Activated T-helper 1 cell treated with anti-CD3 and anti-CD28 coated beads, Interleukin-2, amount 50 U/mL, for 16 hours (primary cell): ENCODE results near the gene LRRC8E.
"Not testable (repeated sequence)": the region's sequence is repeated elsewhere in the genome, so short reads cannot be mapped to it uniquely, and the experiment has no call there.

Experiments used
- DNase-seq, 2 donors: peaks; one replicate each; pipeline ENCODE4 v3.0.0-alpha.2; 2020; ENCODE audit warnings: low read depth in 1 of 2, low spot score in 1 of 2

The LRRC8E gene

GRCh38 chr19:7883796-7884570, 4.3 kb upstream of the LRRC8E start:
- DNase-seq, result no peak

GRCh38 chr19:7885818-7886217, 2.5 kb upstream of the LRRC8E start:
- DNase-seq, result no peak

DNA sequence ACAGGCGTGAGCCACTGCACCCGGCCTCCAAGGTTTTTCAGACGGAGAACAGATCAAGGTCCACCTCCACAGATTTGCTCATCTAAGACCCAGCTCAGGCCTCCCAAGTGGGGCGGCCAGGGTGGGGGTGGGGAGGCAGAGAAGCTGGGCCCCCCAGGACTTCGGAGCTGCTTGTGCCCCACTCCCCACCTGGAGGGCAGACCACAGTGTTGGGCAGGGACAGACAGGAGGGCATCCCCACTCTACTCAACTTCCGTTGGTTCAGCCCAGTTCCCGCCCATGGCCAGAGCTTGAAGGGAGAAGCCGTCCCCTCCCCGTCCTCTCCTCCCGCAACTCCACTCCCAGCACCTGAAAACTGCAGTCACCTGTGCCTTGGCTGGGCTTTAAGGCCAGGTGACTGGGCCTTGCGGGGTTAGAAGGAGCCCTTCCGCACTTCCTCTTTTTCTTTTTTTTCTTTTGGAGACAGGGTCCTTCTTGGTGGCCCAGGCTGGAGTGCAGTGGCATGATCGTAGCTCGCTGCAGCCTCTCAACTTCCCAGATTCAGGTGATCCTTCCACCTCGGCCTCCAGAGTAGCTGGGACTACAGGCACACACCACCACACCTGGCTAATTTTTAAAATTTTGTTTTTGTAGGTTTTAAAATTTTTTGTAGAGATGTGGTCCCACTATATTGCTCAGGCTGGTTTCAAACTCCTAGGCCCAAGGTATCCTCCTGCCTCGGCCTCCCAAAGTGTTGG, 734 bp upstream of the LRRC8E start:
- DNase-seq, result no peak

DNA sequence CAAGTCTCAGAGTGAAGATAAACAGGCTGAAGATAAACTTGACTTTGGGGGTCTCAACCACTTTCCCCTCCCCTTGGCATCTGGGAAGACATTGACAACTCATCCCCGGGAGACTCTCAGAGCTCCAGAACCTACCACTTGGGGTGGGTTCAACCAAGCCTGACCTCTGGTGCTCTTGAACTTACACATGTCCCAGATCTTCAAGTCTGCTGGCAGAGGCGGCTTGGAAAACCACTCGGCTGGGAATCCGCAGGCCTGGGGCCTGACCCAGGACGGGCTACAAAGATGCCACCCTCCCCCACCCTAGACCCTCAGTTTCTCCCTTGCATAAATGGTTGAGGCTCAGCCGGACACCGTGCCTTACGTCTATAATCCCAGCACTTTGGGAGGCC, 512 bp downstream of the LRRC8E start:
- no peak for DNase-seq

DNA sequence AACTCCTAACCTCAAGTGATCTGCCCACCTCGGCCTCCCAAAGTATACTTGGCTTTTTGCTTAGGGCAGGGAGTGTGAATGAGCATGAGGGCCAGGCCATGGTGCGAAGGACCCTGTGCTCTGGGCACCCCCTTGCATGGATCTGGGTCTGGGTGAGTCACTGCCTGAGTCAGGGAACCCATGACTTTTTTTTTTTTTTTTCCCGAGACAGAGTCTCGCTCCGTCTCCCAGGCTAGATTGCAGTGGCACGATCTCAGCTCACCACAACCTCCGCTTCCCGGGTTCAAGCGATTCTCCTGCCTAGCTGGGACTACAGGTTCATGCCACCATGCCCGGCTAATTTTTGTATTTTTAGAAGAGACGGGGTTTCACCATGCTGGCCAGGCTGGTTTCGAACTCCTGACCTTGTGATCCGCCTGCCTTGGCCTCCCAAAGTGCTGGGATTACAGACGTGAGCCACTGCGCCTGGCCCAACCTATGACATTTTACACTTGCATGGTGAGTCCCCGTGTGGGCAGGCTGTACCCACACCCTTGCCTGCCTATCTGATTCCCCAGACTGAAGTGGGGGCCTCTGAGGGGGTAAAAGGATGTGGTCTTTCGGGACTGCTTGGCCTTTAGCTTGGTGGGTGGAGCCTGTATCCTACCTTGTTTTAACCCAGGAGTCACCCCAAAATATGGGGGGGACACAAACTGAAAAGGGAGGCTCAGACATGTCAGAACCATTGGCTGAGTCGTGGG, 5.2 kb downstream of the LRRC8E start:
- DNase-seq, result not testable (repeated sequence)

- no peak for DNase-seq
Measured at GRCh38 chr19:7894612-7895309, 6.5 kb downstream of the LRRC8E start.

- DNase-seq, result no peak
Measured at GRCh38 chr19:7895565-7895964, 7.3 kb downstream of the LRRC8E start.

GRCh38 chr19:7897292-7897691, 9.0 kb downstream of the LRRC8E start:
- DNase-seq, result no peak

DNA sequence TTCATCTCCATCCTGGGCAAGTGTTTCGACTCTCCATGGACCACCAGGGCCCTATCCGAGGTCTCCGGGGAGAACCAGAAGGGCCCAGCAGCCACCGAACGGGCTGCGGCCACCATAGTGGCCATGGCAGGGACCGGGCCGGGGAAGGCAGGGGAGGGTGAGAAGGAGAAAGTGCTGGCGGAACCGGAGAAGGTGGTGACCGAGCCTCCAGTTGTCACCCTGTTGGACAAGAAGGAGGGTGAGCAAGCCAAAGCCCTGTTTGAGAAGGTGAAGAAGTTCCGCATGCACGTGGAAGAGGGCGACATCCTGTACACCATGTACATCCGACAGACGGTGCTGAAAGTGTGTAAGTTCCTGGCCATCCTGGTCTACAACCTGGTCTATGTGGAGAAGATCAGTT, 10.7 kb downstream of the LRRC8E start:
- DNase-seq, result no peak

- no peak for DNase-seq
Measured at GRCh38 chr19:7899751-7900378, 11.6 kb downstream of the LRRC8E start.

- DNase-seq, result no peak
Measured at GRCh38 chr19:7900401-7900870, 12.1 kb downstream of the LRRC8E start.

DNA sequence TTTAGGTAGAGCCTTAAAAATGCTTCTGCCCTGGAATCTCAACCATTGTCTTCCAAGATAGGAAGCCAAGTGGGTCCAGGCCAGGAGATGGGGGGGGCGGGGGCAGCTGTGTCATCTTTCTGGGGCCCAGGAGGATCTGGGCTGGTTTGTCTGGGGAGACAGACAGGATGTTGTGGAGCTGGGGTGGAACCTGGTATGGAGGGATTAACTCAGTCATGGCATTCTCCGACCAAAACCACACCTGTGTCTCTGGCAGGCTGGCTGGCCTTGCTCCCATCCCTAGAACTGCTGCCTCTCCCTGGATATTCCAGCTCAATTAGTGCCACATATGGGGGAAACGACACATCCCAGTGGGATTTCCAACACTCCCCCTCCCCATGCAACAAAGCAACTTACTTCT, 12.6 kb downstream of the LRRC8E start:
- no peak for DNase-seq

- DNase-seq, result no peak
Measured at GRCh38 chr19:7901337-7901736, 13.0 kb downstream of the LRRC8E start.

GRCh38 chr19:7902796-7903243, 14.5 kb downstream of the LRRC8E start:
- no peak for DNase-seq

- peak; percentile 100 for DNase-seq
Measured at GRCh38 chr19:7903244-7904073, 15.1 kb downstream of the LRRC8E start, which contains the start of gene MAP2K7. MAP2K7 (plus strand) TSS chr19:7903877; CDS start chr19:7903945, 68 bp downstream.

DNA sequence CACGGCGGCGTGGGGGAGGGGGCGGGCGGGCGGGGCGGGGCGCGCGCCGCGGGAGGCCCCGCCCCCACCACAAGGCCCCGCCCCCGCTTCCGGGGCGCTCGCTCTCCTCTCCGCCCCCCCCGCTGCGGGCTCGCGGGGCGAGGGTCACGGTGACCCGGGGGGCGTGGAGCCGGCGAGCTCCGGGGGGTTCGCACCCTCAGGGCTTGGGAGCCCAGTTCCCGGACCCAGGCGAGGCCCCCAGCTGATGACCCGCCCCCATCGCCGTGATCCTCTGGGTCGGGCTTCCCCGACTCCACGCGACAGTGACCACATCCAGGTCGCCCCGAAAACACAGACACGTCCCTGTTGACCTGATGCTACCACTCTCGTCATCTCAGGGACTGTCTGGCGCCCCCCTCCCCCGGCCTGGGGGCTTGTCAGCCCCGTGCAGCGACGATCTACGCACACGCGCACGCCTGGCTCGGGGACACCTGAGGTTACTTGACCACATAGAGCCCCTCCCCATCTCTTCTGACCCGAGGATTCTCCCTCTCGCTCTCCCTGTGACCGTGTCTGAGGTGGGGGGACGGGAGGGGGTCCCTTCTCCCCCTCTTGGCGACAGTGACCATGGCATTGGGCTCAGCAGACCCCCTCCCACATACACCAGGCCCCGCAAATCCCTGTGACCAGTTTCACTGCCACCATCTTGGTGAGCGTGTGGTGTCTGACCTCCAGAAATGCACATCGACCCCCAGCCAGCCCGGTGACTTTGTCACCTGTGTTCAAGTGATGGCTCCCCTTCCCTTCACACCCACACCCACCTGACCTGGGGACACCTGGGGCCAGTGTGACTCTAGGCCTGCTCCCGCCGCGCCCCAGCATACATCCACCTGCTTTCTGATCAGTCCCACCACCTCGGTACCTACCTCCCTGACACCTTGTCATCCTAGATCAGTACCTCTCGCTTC, 16.0 kb downstream of the LRRC8E start:
- DNase-seq, result no peak

DNA sequence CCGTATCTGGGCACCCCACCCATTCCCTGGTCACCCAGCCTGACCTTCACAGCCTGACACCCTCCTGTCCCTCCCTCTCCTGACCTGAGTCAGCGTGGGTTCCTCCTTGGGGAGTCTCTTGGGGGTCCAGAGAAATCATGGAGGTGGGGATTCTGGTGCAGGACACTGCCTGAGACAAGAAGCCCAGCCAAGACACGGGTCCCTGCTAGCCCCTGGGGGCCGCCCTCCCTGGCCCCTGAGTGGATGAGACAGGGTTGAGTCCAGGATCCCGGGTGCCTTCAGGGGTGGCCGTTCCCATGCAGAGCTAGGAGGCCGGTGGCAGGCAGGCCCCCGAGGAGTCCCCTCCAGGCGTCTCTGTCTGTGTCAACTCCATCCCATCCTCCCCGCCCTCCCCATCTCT, 17.0 kb downstream of the LRRC8E start:
- no peak for DNase-seq

GRCh38 chr19:7905859-7906258, 17.5 kb downstream of the LRRC8E start:
- DNase-seq, result no peak

DNA sequence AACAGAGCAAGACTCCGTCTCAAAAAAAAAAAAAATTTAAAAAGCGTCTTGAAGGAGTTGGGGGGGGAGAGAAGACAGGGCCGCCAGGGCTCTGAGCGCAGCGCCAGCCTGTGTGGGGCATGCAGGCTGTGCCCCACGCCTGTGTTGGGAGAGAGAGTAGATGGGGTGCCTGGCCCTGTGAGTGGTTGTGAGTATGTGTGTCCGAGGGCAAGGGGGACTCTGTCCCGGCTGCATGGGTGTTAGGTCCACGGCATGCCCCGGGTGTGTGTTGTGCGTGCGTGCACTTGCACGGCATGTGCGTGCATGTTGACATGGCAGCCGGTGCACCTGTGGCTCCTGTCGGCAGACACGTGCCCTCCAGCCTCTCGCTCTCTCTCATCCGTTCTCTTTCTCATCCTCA, 18.8 kb downstream of the LRRC8E start:
- DNase-seq, result no peak
